ENCODE results near the gene BNIP3. TPM values are rescaled to one million over a fixed set of nuclear protein-coding genes. Genes with fewer than 3 reads are reported as not detected.

Gene BNIP3
- total and polyA plus RNA-seq, 2 of the 13 experiments (the other 11 are each of a cell fraction or from before 2014, with no cell fraction given): 73.7 to 223 TPM

- FAIRE-seq (no peak), DNase-seq (ENCODE audit: low spot score) (peak; percentile 30), ATAC-seq (peak; percentile 49)
- WGBS (ENCODE audit: low lambda C conversion rate): 21% methylated on average over 10 of the region's 10 CpGs
- H4K20me1 ChIP-seq (ENCODE audit: insufficient read depth, low read length): no peaks in the 10 kb centered on the region
- no peak overlapping the region for H3K27ac ChIP-seq (ENCODE audit: extremely low read length, insufficient read depth, low read length)
- peak overlapping the region in 1 of 3 experiments; percentile 45; a peak in 1 of 6 replicates for H3K4me3 ChIP-seq (replicated peaks in 1 of 3; ENCODE audit: insufficient read depth in 1 of 3, low read depth in 2 of 3, low read length in 3 of 3)
- H3K9ac ChIP-seq (ENCODE audit: insufficient read depth, low read depth, low read length): no peak overlapping the region
- H2AFZ ChIP-seq (ENCODE audit: low read length): no peak overlapping the region
- H3K4me2 ChIP-seq (ENCODE audit: low read depth, low read length): peak overlapping the region; percentile 64
- ChIA-PET POLR2A (no interaction called here), CTCF (ENCODE audit: low intra/inter-chr PET ratio, low total read pairs) (no interaction called here)
- H3K36me3 ChIP-seq (replicated peaks in 1 of 2; ENCODE audit: control insufficient read depth in 1 of 2, insufficient read depth in 2 of 2, low read length in 2 of 2): no peaks in the 10 kb centered on the region
- in situ Hi-C loops (cut with HindIII; ENCODE audit: extremely low pct_ligation_motif_present, low pct_unique_long_range_greater_than_20kb) (no loop called here), intact Hi-C loops (cut with micrococcal nuclease; ENCODE audit: unreplicated experiment) (no loop called here)
- H3K27me3 ChIP-seq (ENCODE audit: control insufficient read depth in 1 of 2, insufficient read depth in 2 of 2, low read length in 2 of 2): peaks cover 0 to 10% of the 10 kb centered on the region in 2 experiments; a peak in 1 of 5 replicates
- H3K9me3 ChIP-seq (ENCODE audit: low read length): peaks cover 13% of the 10 kb centered on the region
- H3K79me2 ChIP-seq (ENCODE audit: insufficient read depth, low read length): no peaks in the 10 kb centered on the region
- no TSS peak for BruUV-seq (replicated peaks)
- H3K4me1 ChIP-seq (ENCODE audit: insufficient read depth, low read length): peaks cover 52% of the 10 kb centered on the region
- TF ChIP-seq ZNF503 (CRISPR knock-in tag; IDR thresholded peaks at IDR 0.05) (no peak), HBP1 (CRISPR knock-in tag; IDR thresholded peaks at IDR 0.05; ENCODE audit: low read depth) (no peak), ZNF781 (CRISPR knock-in tag; IDR thresholded peaks at IDR 0.05; ENCODE audit: borderline replicate concordance, not compliant biosample characterization) (no peak), ZNF232 (CRISPR knock-in tag; IDR thresholded peaks at IDR 0.05; ENCODE audit: borderline replicate concordance) (0 out of 2 replicates have a peak, but pooled peaks have one; percentile 35), ZNF256 (CRISPR knock-in tag; conservative IDR thresholded peaks at IDR 0.05) (no peak), ZNF530 (CRISPR knock-in tag; IDR thresholded peaks at IDR 0.05; ENCODE audit: low read depth) (no peak), ELK4 (CRISPR knock-in tag; IDR thresholded peaks at IDR 0.05; ENCODE audit: borderline replicate concordance) (no peak), KDM5B (CRISPR knock-in tag; IDR thresholded peaks at IDR 0.05; ENCODE audit: borderline replicate concordance) (0 out of 2 replicates have a peak, but pooled peaks have one; percentile 11), HNF4A (CRISPR knock-in tag; IDR thresholded peaks at IDR 0.05) (peak; percentile 45), FOXP4 (CRISPR knock-in tag; IDR thresholded peaks at IDR 0.05) (peak; percentile 28; the same call in 1 of the 2 replicates), NBN (conservative IDR thresholded peaks at IDR 0.05) (no peak), ZNF709 (CRISPR knock-in tag; IDR thresholded peaks at IDR 0.05) (no peak), ARID3A (IDR thresholded peaks at IDR 0.05; ENCODE audit: low read depth, low read length) (no peak), GATAD2A (CRISPR knock-in tag; IDR thresholded peaks at IDR 0.05) (0 out of 2 replicates have a peak, but pooled peaks have one; percentile 15), ZFX (CRISPR knock-in tag; IDR thresholded peaks at IDR 0.05; ENCODE audit: low read depth) (0 out of 2 replicates have a peak, but pooled peaks have one; percentile 14), ZNF749 (CRISPR knock-in tag; IDR thresholded peaks at IDR 0.05; ENCODE audit: borderline replicate concordance) (no peak), ASH2L (IDR thresholded peaks at IDR 0.05; ENCODE audit: insufficient read length, low read depth, low read length) (no peak)
Observed at GRCh38 chr10:132004052-132004451, 22.3 kb upstream of the BNIP3 start.

Measured in HepG2 (cell line).